HG03439 (cell line): ENCODE measurements around the gene ZNF777.
"Not testable (repeated sequence)": the region's sequence is repeated elsewhere in the genome, so short reads cannot be mapped to it uniquely, and the experiment has no call there.

ENCODE experiments used
- ATAC-seq: cut with Tn5 transposase; IDR thresholded peaks from one replicate; pipeline ENCODE4 v1.9.1; 2021; ENCODE audit warnings: mild to moderate bottlenecking, moderate library complexity; ENCODE audit not compliant: unreplicated experiment

ZNF777 gene

DNA sequence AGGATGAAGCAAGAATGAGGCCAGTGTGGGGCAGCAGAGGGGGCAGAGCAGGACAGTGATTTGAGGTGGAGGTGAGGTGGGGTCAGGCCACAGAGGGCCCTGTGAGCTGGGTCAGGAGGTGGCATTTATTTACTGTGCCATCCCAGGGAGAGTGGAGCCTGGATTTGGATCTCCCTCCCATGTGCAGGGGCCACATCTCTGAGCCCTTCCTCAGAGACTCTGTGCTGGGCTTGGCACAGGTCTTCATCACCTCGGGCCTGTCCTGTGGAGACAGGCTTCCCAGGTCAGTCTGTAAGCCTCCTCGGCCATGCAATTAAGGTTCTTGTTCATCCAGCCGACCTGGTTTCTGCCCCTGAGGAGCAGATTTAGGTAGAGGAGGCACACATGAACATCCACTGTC is 40.9 kb downstream of the ZNF777 start:
- ATAC-seq = no peak

DNA sequence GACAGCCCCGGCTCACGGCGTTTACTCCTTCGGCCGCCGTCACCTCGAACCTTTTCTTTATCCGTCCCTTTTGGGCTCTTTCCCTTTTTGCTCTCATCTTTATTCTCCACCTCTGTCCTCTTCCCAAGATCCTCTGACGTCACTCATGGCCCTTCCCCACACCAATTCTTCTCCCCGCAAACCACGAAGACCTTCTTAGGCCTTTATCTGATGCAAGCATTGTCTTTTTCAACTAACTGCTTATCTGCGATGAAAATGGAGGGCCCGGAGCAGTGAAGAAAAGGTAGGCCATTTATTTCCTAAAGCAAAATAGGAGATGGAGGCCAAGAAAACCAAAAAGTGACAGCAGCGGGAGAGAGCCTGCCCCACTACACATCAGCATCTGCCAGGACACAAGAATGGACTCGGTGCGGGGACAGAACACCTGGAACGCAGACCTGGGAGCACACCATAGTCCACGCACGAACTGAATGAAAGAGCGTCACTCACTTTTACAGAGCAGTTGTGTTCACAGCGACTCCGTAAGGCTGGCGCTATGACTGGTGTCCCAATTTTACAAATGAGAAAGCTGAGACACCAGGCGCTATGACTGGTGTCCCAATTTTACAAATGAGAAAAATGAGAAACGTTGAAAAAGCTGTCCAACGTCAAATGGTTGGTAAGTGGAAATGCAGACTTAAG is 45.3 kb downstream of the ZNF777 start:
- ATAC-seq = no peak

DNA sequence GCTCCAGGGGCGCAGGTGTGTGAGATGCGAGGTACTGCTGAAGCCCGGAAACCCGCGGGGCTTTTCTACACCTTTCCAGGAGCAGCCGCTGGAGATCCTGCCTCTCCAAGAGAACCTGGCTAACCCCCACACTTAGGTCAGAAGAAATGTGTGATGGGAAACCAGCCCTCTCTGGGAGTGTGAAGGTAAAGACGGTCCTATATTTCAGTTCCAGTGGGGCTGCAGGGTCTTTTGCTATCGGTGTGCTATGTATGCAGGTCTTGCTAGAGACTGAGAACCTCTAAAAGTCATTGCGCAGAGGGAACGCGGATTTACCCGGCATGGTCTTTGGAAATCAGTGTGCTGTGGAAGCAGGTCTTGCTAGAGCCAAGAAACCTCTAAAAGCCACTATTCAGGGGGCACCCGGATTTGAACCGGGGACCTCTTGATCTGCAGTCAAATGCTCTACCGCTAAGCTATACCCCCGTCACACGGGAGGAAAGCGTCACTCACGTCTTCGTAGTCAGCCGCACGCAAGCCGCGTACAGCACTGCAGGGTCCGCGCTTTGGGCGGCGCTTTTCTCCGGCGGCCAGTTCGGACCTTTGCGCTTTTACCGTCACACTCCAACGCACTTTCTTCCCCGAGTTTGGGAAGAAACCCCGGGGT is 46.0 kb downstream of the ZNF777 start:
- ATAC-seq = no peak

- ATAC-seq = no peak
Observed at GRCh38 chr7:149414171-149414570, 46.7 kb downstream of the ZNF777 start.

DNA sequence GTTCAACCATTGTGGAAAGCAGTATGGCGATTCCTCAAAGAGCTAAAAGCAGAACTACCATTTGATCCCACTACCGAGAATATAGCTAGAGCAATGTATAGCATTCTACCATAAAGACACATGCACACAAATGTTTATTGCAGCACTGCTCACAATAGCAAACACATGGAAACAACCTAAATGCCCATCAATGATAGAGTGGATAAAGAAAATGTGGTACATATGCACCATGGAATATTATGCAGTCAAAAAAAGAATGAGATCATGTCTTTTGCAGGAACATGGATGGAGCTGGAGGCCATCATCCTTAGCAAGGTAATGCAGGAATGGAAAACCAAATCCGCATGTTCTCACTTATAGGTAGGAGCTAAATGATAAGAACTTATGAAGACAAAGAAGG is 47.8 kb downstream of the ZNF777 start:
- not testable (repeated sequence) for ATAC-seq

DNA sequence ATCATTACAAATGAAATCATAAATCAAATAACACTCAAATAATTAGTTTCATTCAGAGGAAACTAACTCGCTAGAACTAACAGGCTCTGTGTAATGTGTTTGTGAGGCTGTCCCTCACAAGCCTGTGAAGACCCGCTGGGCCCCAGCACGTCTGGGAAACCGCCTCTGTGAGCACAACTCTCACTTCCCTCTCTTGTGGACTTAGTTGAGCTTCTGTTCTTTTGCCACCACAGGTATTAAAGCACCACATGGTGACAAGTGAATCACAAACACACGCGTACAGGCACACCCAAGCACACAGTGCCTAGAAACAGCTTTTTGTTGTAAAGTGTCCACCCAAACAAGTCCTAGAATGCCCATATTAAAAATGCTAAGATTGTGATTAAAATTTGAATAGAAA is 51.0 kb downstream of the ZNF777 start:
- ATAC-seq = peak; percentile 64

- ATAC-seq = no peak
Observed at GRCh38 chr7:149404825-149405224, 56.0 kb downstream of the ZNF777 start.

DNA sequence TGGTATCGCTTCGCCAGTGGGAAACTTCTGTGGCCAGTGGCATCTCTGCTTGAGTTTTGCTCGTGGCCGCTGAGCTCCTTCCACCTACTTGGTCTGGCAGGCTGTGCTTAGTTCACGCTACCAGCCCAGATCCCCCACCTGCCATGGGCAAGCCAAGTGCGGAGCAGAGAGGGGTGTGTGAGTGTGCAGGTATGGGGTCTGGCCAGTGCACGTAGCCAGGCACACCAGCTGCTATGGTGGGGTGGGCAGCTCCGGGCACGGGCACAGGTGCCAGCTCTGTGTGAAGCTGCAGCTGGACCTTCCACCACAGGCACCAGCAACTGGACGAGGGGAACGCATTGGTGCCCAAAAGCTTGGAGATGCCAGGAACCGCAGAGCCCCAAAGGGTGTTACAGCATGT is 56.5 kb downstream of the ZNF777 start:
- no peak for ATAC-seq

DNA sequence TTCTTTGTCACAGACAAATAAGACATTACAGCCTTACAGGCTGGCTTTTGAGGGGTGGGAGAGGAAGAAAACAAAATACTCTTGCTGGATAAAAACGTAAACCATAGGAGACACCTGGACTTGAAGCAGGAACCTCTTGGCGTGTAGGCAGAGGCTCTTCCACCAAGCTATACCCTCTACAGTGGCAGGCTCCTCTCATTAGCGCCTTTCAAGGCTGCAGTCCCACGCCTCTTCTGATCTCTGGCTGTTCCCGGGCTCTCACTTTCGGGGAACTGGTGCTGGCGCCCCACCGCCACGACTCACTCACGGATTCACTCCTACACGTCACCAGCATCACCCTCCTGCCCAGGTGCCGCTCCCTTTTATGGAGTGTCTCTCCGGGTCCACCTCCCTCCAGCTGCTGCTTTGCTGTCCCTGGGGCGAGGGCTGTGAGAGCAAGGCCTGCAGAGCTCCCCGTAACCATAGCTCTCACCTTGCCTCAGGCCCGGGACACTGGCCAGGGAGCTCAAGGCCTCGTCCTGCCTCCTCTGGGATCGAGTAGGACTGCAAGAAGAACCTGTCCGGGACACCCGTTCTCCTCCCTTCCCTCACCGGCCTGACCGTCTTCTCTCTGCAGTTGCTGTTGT is 62.6 kb downstream of the ZNF777 start:
- ATAC-seq = no peak

DNA sequence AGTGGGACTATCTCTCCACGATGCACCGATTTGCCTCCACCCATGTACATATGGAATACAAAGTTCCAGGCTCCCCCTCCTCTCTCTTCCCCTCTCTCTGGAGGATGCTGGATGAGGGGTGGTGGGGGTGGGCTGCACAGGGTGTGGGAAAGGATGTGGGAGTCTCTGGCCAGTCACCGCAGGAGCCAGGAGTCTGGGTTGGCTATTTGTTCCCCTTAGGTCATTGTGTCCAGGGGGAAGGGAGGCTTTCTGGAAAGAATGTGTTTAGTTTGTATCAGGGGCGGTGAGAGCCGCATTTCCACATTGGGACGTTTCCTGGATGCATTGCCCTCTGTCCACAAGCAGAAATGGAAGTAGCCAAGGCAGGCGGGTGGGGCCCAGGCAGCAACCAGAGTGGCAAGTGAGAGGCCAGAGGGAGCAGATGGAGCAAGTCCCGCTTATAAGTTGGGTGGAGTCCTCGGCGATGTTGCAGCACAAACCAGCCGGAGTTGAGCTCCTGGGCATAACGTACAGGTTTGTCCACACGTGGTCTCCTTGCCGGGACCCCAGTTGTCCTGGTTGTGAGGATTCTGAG is 63.3 kb downstream of the ZNF777 start:
- no peak for ATAC-seq

- not testable (repeated sequence) for ATAC-seq
Observed at GRCh38 chr7:149388550-149389335, 72.1 kb downstream of the ZNF777 start.

- ATAC-seq = not testable (repeated sequence)
Observed at GRCh38 chr7:149386514-149386913, 74.3 kb downstream of the ZNF777 start.

- no peak for ATAC-seq
Observed at GRCh38 chr7:149385195-149385950, 75.5 kb downstream of the ZNF777 start.
